ENCODE measurements around the gene LSM3.

LSM3 gene

GRCh38 chr3:14201940-14202684 lies 23.5 kb downstream of the LSM3 start:
- DNase-seq (ENCODE audit: extremely low read depth, low read depth) = no peak
- TF ChIP-seq CTCF (IDR thresholded peaks at IDR 0.05; ENCODE audit: low read depth, low read length, missing control alignments) = no peak

GRCh38 chr3:14202874-14203520 lies 24.4 kb downstream of the LSM3 start:
- H3K4me3 ChIP-seq (replicated peaks; ENCODE audit: low read depth, low read length) = no peak overlapping the region
- DNase-seq (ENCODE audit: extremely low read depth, low read depth) = no peak
- TF ChIP-seq CTCF (IDR thresholded peaks at IDR 0.05; ENCODE audit: low read depth, low read length, missing control alignments) = no peak

More at GRCh38 chr3:14201940-14202684, 23.5 kb downstream of the LSM3 start:
- H3K4me3 ChIP-seq (replicated peaks; ENCODE audit: low read depth, low read length) = no peak overlapping the region

- DNase-seq (ENCODE audit: extremely low read depth, low read depth) = peak; percentile 85
- H3K4me3 ChIP-seq (replicated peaks; ENCODE audit: low read depth, low read length) = no peak overlapping the region
- peak; percentile 86 for TF ChIP-seq CTCF (IDR thresholded peaks at IDR 0.05; ENCODE audit: low read depth, low read length, missing control alignments)
These were observed 25.0 kb downstream of the LSM3 start for GRCh38 chr3:14203521-14204079.

- DNase-seq (ENCODE audit: extremely low read depth, low read depth) = no peak
- H3K4me3 ChIP-seq (replicated peaks; ENCODE audit: low read depth, low read length) = no peak overlapping the region
- TF ChIP-seq CTCF (IDR thresholded peaks at IDR 0.05; ENCODE audit: low read depth, low read length, missing control alignments) = no peak
These were observed 26.1 kb downstream of the LSM3 start for GRCh38 chr3:14204515-14205284.

GRCh38 chr3:14206548-14207177 lies 28.0 kb downstream of the LSM3 start:
- TF ChIP-seq CTCF (IDR thresholded peaks at IDR 0.05; ENCODE audit: low read depth, low read length, missing control alignments) = no peak
- no peak for DNase-seq (ENCODE audit: extremely low read depth, low read depth)
- H3K4me3 ChIP-seq (replicated peaks; ENCODE audit: low read depth, low read length) = no peak overlapping the region

GRCh38 chr3:14208168-14208567 lies 29.6 kb downstream of the LSM3 start:
- DNase-seq (ENCODE audit: extremely low read depth, low read depth) = no peak
- H3K4me3 ChIP-seq (replicated peaks; ENCODE audit: low read depth, low read length) = no peak overlapping the region
- no peak for TF ChIP-seq CTCF (IDR thresholded peaks at IDR 0.05; ENCODE audit: low read depth, low read length, missing control alignments)
